ENCODE results near the gene HMBS. TPM values are rescaled to one million over a fixed set of nuclear protein-coding genes. Genes with fewer than 3 reads are reported as not detected.

Gene HMBS
- total RNA-seq, 1 donor from 2014 or later, result 39.8 TPM

GRCh38 chr11:119112314-119113020, 27.8 kb downstream of the HMBS start:
- TF ChIP-seq, protein P1, sequence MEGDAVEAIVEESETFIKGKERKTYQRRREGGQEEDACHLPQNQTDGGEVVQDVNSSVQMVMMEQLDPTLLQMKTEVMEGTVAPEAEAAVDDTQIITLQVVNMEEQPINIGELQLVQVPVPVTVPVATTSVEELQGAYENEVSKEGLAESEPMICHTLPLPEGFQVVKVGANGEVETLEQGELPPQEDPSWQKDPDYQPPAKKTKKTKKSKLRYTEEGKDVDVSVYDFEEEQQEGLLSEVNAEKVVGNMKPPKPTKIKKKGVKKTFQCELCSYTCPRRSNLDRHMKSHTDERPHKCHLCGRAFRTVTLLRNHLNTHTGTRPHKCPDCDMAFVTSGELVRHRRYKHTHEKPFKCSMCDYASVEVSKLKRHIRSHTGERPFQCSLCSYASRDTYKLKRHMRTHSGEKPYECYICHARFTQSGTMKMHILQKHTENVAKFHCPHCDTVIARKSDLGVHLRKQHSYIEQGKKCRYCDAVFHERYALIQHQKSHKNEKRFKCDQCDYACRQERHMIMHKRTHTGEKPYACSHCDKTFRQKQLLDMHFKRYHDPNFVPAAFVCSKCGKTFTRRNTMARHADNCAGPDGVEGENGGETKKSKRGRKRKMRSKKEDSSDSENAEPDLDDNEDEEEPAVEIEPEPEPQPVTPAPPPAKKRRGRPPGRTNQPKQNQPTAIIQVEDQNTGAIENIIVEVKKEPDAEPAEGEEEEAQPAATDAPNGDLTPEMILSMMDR (IDR thresholded peaks at IDR 0.05; ENCODE audit: unreplicated experiment), result no peak
- no peaks in the 10 kb centered on the region for H3K9me3 Mint-ChIP-seq (ENCODE audit: low read depth)
- peaks cover 15% of the 10 kb centered on the region for H3K27me3 Mint-ChIP-seq
- no peaks in the 10 kb centered on the region for H3K36me3 Mint-ChIP-seq (ENCODE audit: insufficient read depth)
- no peak overlapping the region for H3K4me3 Mint-ChIP-seq (ENCODE audit: low read depth)
- H3K4me1 Mint-ChIP-seq (ENCODE audit: low read depth), result peaks cover 2% of the 10 kb centered on the region
- H3K27ac Mint-ChIP-seq, result no peak overlapping the region
- DNase-seq (ENCODE audit: low spot score, unreplicated experiment), result no peak

DNA sequence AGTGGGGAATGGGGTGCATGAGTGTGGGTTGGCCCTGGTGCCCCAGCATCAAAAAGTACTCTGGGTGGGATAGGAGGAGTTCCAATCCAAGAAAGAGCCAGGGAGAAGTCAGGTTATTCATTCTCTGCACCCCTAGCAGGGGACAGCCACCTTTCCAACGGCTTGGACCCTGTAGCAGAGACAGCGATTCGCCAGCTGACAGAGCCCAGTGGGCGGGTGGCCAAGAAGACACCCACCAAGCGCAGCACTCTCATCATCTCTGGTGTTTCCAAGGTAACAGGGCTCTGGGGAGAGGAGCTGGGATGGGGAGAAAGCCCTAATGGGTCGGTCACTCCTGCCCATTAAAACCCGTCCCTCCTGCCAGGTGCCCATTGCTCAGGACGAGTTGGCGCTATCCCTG, 29.0 kb downstream of the HMBS start:
- Mint-ChIP-seq H3K36me3 (ENCODE audit: insufficient read depth) (no peaks in the 10 kb centered on the region), H3K27ac (no peak overlapping the region), H3K4me1 (ENCODE audit: low read depth) (no peaks in the 10 kb centered on the region), H3K27me3 (peaks cover 7% of the 10 kb centered on the region), H3K9me3 (ENCODE audit: low read depth) (no peaks in the 10 kb centered on the region), H3K4me3 (ENCODE audit: low read depth) (no peak overlapping the region)
- no peak for DNase-seq (ENCODE audit: low spot score, unreplicated experiment)
- TF ChIP-seq, protein P1 (IDR thresholded peaks at IDR 0.05; ENCODE audit: unreplicated experiment), result no peak

- no peaks in the 10 kb centered on the region for H3K4me1 Mint-ChIP-seq (ENCODE audit: low read depth)
- no peak overlapping the region for H3K4me3 Mint-ChIP-seq (ENCODE audit: low read depth)
- no peak overlapping the region for H3K27ac Mint-ChIP-seq
- no peak for DNase-seq (ENCODE audit: low spot score, unreplicated experiment)
- peaks cover 1% of the 10 kb centered on the region for H3K27me3 Mint-ChIP-seq
- TF ChIP-seq, protein P1 (IDR thresholded peaks at IDR 0.05; ENCODE audit: unreplicated experiment), result no peak
- H3K9me3 Mint-ChIP-seq (ENCODE audit: low read depth), result no peaks in the 10 kb centered on the region
- H3K36me3 Mint-ChIP-seq (ENCODE audit: insufficient read depth), result no peaks in the 10 kb centered on the region
Observed at GRCh38 chr11:119114351-119114750, 29.7 kb downstream of the HMBS start.

GRCh38 chr11:119115484-119116234, 31.0 kb downstream of the HMBS start:
- TF ChIP-seq, protein P1 (IDR thresholded peaks at IDR 0.05; ENCODE audit: unreplicated experiment), result no peak
- Mint-ChIP-seq H3K4me1 (ENCODE audit: low read depth) (peaks cover 5% of the 10 kb centered on the region), H3K9me3 (ENCODE audit: low read depth) (no peaks in the 10 kb centered on the region), H3K36me3 (ENCODE audit: insufficient read depth) (no peaks in the 10 kb centered on the region), H3K27me3 (no peaks in the 10 kb centered on the region), H3K4me3 (ENCODE audit: low read depth) (no peak overlapping the region), H3K27ac (no peak overlapping the region)
- DNase-seq (ENCODE audit: low spot score, unreplicated experiment), result no peak

GRCh38 chr11:119116235-119116594, 31.5 kb downstream of the HMBS start:
- H3K36me3 Mint-ChIP-seq (ENCODE audit: insufficient read depth), result no peaks in the 10 kb centered on the region
- no peaks in the 10 kb centered on the region for H3K27me3 Mint-ChIP-seq
- DNase-seq (ENCODE audit: low spot score, unreplicated experiment), result no peak
- peaks cover 10% of the 10 kb centered on the region for H3K4me1 Mint-ChIP-seq (ENCODE audit: low read depth)
- no peak overlapping the region for H3K27ac Mint-ChIP-seq
- TF ChIP-seq, protein P1 (IDR thresholded peaks at IDR 0.05; ENCODE audit: unreplicated experiment), result no peak
- H3K9me3 Mint-ChIP-seq (ENCODE audit: low read depth), result no peaks in the 10 kb centered on the region
- H3K4me3 Mint-ChIP-seq (ENCODE audit: low read depth), result no peak overlapping the region

All from progenitor cell of endocrine pancreas (in vitro differentiated cells).